Testis (tissue), 3 donors: Measurements from ENCODE around the gene KIF11. TPM values are rescaled to one million over a fixed set of nuclear protein-coding genes. Genes with fewer than 3 reads are reported as not detected.

Experiments used
- DNase-seq: peaks from one replicate; pipeline ENCODE4 v3.0.0-alpha.2; 2019
- H3K27ac ChIP-seq, 2 donors: fragments of 200-600 bp; sonication (generic); one replicate each; pipeline ENCODE4 v1.5.1; 2019
- H3K27me3 ChIP-seq: fragments of 200-600 bp; sonication (generic); one replicate; pipeline ENCODE4 v1.5.1; 2019
- H3K36me3 ChIP-seq: fragments of 200-600 bp; sonication (generic); one replicate; pipeline ENCODE4 v1.5.1; 2017; ENCODE audit warnings: low read depth; ENCODE audit errors: missing control alignments
- H3K4me1 ChIP-seq: fragments of 200-600 bp; sonication (generic); one replicate; pipeline ENCODE4 v1.5.1; 2019
- H3K4me3 ChIP-seq, 2 donors: fragments of 200-600 bp; sonication (generic); one replicate each; pipeline ENCODE4 v1.5.1; 2017 to 2019
- H3K9me3 ChIP-seq: fragments of 200-600 bp; sonication (generic); one replicate; pipeline ENCODE4 v1.5.1; 2017
- CTCF ChIP-seq, 3 experiments: fragments of 450-650 bp in 2 of 3; fragments of 200-600 bp in 1 of 3; sonication (generic) in 1 of 3; IDR thresholded peaks; one replicate each; pipeline ENCODE4 v1.5.1; 2016 to 2019; ENCODE audit warnings: antibody characterized with exemption in 3 of 3, mild to moderate bottlenecking in 2 of 3, moderate library complexity in 1 of 3
- POLR2A ChIP-seq: fragments of 450-650 bp; IDR thresholded peaks from one replicate; pipeline ENCODE4 v1.6.1; 2017; ENCODE audit warnings: antibody characterized with exemption, mild to moderate bottlenecking, moderate library complexity
- WGBS, 2 donors: methylation state at CpG; one replicate each; pipeline ENCODE4 v1.1.5; 2018; 5-methylcytosine and 5-hydroxymethylcytosine counted together
- intact Hi-C: fragments of 100-400 bp; cut with DNase I; formaldehyde crosslinking; loops from one replicate; pipeline ENCODE4 v1.15.1; 2023; ENCODE audit warnings: low total_unique reads
- polyA plus RNA-seq: library from polyadenylated mRNA; stranded (reverse); fragments of 350-450 nt; fragmentation: Illumina TruSeq; extraction: RNeasy Lipid Tissue Mini Kit (QIAGEN cat#74804); gene quantifications from one replicate; pipeline ENCODE4 v1.2.3, GENCODE V29; 2014; ENCODE audit warnings: low read depth, low replicate concordance; ENCODE audit not compliant: insufficient read depth
- total RNA-seq, 2 donors: library from RNA; depleted of rRNA; stranded (reverse); fragments of >200 nt; gene quantifications; one replicate each; pipeline ENCODE4 v1.2.3, GENCODE V29; 2016

Gene KIF11
- total and polyA plus RNA-seq, 3 donors from 2014 or later: 11.5 to 14.6 (median 13.6) TPM

- TF ChIP-seq CTCF (IDR thresholded peaks at IDR 0.05): no peak
- TF ChIP-seq POLR2A: no peak
- no peak overlapping the region for H3K4me3 ChIP-seq
- no peak overlapping the region for H3K27ac ChIP-seq
- 83 to 84% methylated on average over 2 of the region's 2 CpGs for WGBS, 2 donors
- H3K4me1 ChIP-seq: no peaks in the 10 kb centered on the region
- H3K9me3 ChIP-seq: no peaks in the 10 kb centered on the region
- H3K27me3 ChIP-seq: no peaks in the 10 kb centered on the region
- DNase-seq: no peak
- intact Hi-C loops: no loop called here
- no peaks in the 10 kb centered on the region for H3K36me3 ChIP-seq
These were observed 35.0 kb downstream of the KIF11 start for GRCh38 chr10:92627845-92628480.

GRCh38 chr10:92629945-92630344 lies 37.0 kb downstream of the KIF11 start:
- H3K9me3 ChIP-seq: no peaks in the 10 kb centered on the region
- H3K4me3 ChIP-seq: no peak overlapping the region
- H3K36me3 ChIP-seq: no peaks in the 10 kb centered on the region
- intact Hi-C loops: no loop called here
- H3K27me3 ChIP-seq: no peaks in the 10 kb centered on the region
- 62 to 81% methylated on average over 2 of the region's 2 CpGs for WGBS, 2 donors
- no peak for DNase-seq
- TF ChIP-seq POLR2A (no peak), CTCF (IDR thresholded peaks at IDR 0.05) (no peak)
- H3K4me1 ChIP-seq: no peaks in the 10 kb centered on the region
- no peak overlapping the region for H3K27ac ChIP-seq

GRCh38 chr10:92638037-92638436 lies 45.1 kb downstream of the KIF11 start:
- Histone ChIP-seq H3K27me3 (no peaks in the 10 kb centered on the region), H3K4me1 (no peaks in the 10 kb centered on the region), H3K4me3 (no peak overlapping the region), H3K36me3 (no peaks in the 10 kb centered on the region), H3K27ac (no peak overlapping the region), H3K9me3 (no peaks in the 10 kb centered on the region)
- intact Hi-C loops: no loop called here
- TF ChIP-seq CTCF (IDR thresholded peaks at IDR 0.05) (no peak), POLR2A (no peak)
- no peak for DNase-seq

- H3K27ac ChIP-seq: no peak overlapping the region
These were observed 47.2 kb downstream of the KIF11 start for GRCh38 chr10:92640107-92640506.

More at GRCh38 chr10:92640107-92640506, 47.2 kb downstream of the KIF11 start:
- intact Hi-C loops: no loop called here
- Histone ChIP-seq H3K36me3 (no peaks in the 10 kb centered on the region), H3K4me1 (no peaks in the 10 kb centered on the region), H3K4me3 (no peak overlapping the region), H3K9me3 (no peaks in the 10 kb centered on the region), H3K27me3 (no peaks in the 10 kb centered on the region)
- 82 to 89% methylated on average over 3 of the region's 3 CpGs for WGBS, 2 donors
- no peak for DNase-seq
- TF ChIP-seq POLR2A (no peak), CTCF (IDR thresholded peaks at IDR 0.05) (no peak)
